Natural killer cell (primary cell): ENCODE data around the gene MOCOS. TPM values are rescaled to one million over a fixed set of nuclear protein-coding genes. Genes with fewer than 3 reads are reported as not detected.

Experiments
- ATAC-seq, 3 donors: fragments of 150-1000 bp in 2 of 3; fragments of 200-7000 bp in 1 of 3; cut with Tn5 transposase; 1 replicate in 1 of 3; 2 replicates in 2 of 3; pipeline ENCODE4 v1.10.0; 2021; ENCODE audit warnings: mild to moderate bottlenecking in 2 of 3, moderate library complexity in 2 of 3
- DNase-seq, 2 donors: peaks; one replicate each; pipeline versions ENCODE4 v3.0.0 to v3.0.0-alpha.2; 2013 to 2021; ENCODE audit warnings: mixed read lengths in 1 of 2
- H3K27ac ChIP-seq: one replicate; pipeline ENCODE4 v1.5.1; 2013; ENCODE audit warnings: mild to moderate bottlenecking, low read length
- H3K27me3 ChIP-seq: one replicate; pipeline ENCODE4 v1.6.1; 2013; ENCODE audit warnings: low read length; ENCODE audit not compliant: control insufficient read depth, insufficient read depth
- H3K36me3 ChIP-seq: one replicate; pipeline ENCODE4 v1.6.1; 2013; ENCODE audit warnings: low read length; ENCODE audit not compliant: control insufficient read depth, insufficient read depth
- H3K4me1 ChIP-seq: one replicate; pipeline ENCODE4 v1.6.1; 2013; ENCODE audit warnings: low read length; ENCODE audit not compliant: control insufficient read depth, insufficient read depth
- H3K4me3 ChIP-seq: one replicate; pipeline ENCODE4 v1.5.1; 2013; ENCODE audit warnings: low read length
- H3K9me3 ChIP-seq: one replicate; pipeline ENCODE4 v1.6.1; 2013; ENCODE audit warnings: low read length; ENCODE audit not compliant: control insufficient read depth, insufficient read depth
- H3K27ac Mint-ChIP-seq, 2 donors: one replicate each; pipeline ENCODE4 v1.8.0; 2022; ENCODE audit warnings: mild to moderate bottlenecking in 2 of 2, mixed read lengths in 2 of 2, moderate library complexity in 1 of 2
- H3K27me3 Mint-ChIP-seq, 2 donors: one replicate each; pipeline ENCODE4 v1.8.0; 2022; ENCODE audit warnings: low read depth in 2 of 2, mixed read lengths in 2 of 2
- H3K36me3 Mint-ChIP-seq: one replicate; pipeline ENCODE4 v1.8.0; 2022; ENCODE audit warnings: mixed read lengths
- H3K4me1 Mint-ChIP-seq, 2 donors: one replicate each; pipeline ENCODE4 v1.8.0; 2022; ENCODE audit warnings: mixed read lengths in 2 of 2
- H3K4me3 Mint-ChIP-seq: one replicate; pipeline ENCODE4 v1.8.0; 2022; ENCODE audit warnings: mild to moderate bottlenecking, moderate library complexity, mixed read lengths
- H3K9me3 Mint-ChIP-seq, 2 donors: one replicate each; pipeline ENCODE4 v1.8.0; 2022; ENCODE audit warnings: mixed read lengths in 2 of 2
- CTCF ChIP-seq: fragments of 200-600 bp; IDR thresholded peaks from one replicate; pipeline ENCODE4 v1.8.0; 2022; ENCODE audit warnings: antibody characterized with exemption
- WGBS: methylation state at CpG from one replicate; pipeline ENCODE4 v1.1.7; 2013; ENCODE audit warnings: missing lambda C conversion rate; ENCODE audit not compliant: insufficient coverage; 5-methylcytosine and 5-hydroxymethylcytosine counted together
- intact Hi-C: fragments of 100-400 bp; cut with micrococcal nuclease; formaldehyde crosslinking; loops from one replicate; pipeline ENCODE4 v1.14.2; 2022
- total RNA-seq, 4 donors: library from RNA; stranded (reverse); fragments of 120-200 nt in 1 of 4; gene quantifications; one replicate each; pipeline versions ENCODE4 v1.2.3 to v1.2.4, GENCODE V29; 2013 to 2022

Gene MOCOS
- total RNA-seq, 3 donors from 2014 or later (not counting 1 experiment from before 2014, with no cell fraction given), result 0.10 to 0.24 (median 0.16) TPM

GRCh38 chr18:36299015-36299414 is 111.7 kb downstream of the MOCOS start:
- peak overlapping the region; percentile 48 for H3K4me3 Mint-ChIP-seq
- intact Hi-C loops, result no loop called here
- H3K27me3 ChIP-seq, result peaks cover 35% of the 10 kb centered on the region
- H3K36me3 Mint-ChIP-seq, result no peaks in the 10 kb centered on the region
- WGBS, result 81% methylated on average over 5 of the region's 6 CpGs
- ATAC-seq (no peak), DNase-seq (no peak)
- no peaks in the 10 kb centered on the region for H3K4me1 Mint-ChIP-seq
- H3K27me3 Mint-ChIP-seq, result peaks cover 19 to 46% of the 10 kb centered on the region in 2 donors
- H3K4me1 ChIP-seq, result peaks cover 9% of the 10 kb centered on the region
- no peak overlapping the region for H3K4me3 ChIP-seq
- H3K9me3 Mint-ChIP-seq, result no peaks in the 10 kb centered on the region
- no peak for TF ChIP-seq CTCF
- H3K36me3 ChIP-seq, result no peaks in the 10 kb centered on the region
- H3K27ac Mint-ChIP-seq, result no peak overlapping the region
- H3K9me3 ChIP-seq, result no peaks in the 10 kb centered on the region
- H3K27ac ChIP-seq, result no peak overlapping the region

GRCh38 chr18:36300211-36300610 is 112.9 kb downstream of the MOCOS start:
- peaks cover 9% of the 10 kb centered on the region for H3K4me1 ChIP-seq
- H3K4me3 ChIP-seq, result no peak overlapping the region
- Mint-ChIP-seq H3K4me1 (no peaks in the 10 kb centered on the region), H3K9me3 (no peaks in the 10 kb centered on the region), H3K27ac (no peak overlapping the region), H3K27me3 (peaks cover 24 to 55% of the 10 kb centered on the region in 2 donors), H3K36me3 (no peaks in the 10 kb centered on the region), H3K4me3 (no peak overlapping the region)
- TF ChIP-seq CTCF, result no peak
- intact Hi-C loops, result no loop called here
- peaks cover 28% of the 10 kb centered on the region for H3K27me3 ChIP-seq
- WGBS, result 83% methylated on average over 6 of the region's 6 CpGs
- H3K27ac ChIP-seq, result no peak overlapping the region
- H3K9me3 ChIP-seq, result no peaks in the 10 kb centered on the region
- ATAC-seq (no peak), DNase-seq (no peak)
- H3K36me3 ChIP-seq, result no peaks in the 10 kb centered on the region

GRCh38 chr18:36301884-36302283 is 114.6 kb downstream of the MOCOS start:
- intact Hi-C loops, result no loop called here
- Histone ChIP-seq H3K9me3 (no peaks in the 10 kb centered on the region), H3K4me1 (peaks cover 5% of the 10 kb centered on the region), H3K4me3 (no peak overlapping the region), H3K27me3 (peaks cover 22% of the 10 kb centered on the region), H3K27ac (no peak overlapping the region), H3K36me3 (no peaks in the 10 kb centered on the region)
- no peak for TF ChIP-seq CTCF
- H3K27ac Mint-ChIP-seq, result no peak overlapping the region
- H3K36me3 Mint-ChIP-seq, result no peaks in the 10 kb centered on the region
- H3K4me3 Mint-ChIP-seq, result no peak overlapping the region
- DNase-seq, result no peak
- H3K9me3 Mint-ChIP-seq, result no peaks in the 10 kb centered on the region
- WGBS, result 77% methylated on average over 5 of the region's 5 CpGs
- H3K27me3 Mint-ChIP-seq, result peaks cover 33 to 66% of the 10 kb centered on the region in 2 donors
- ATAC-seq, result no peak
- no peaks in the 10 kb centered on the region for H3K4me1 Mint-ChIP-seq

- intact Hi-C loops, result no loop called here
- H3K27ac Mint-ChIP-seq, result no peak overlapping the region
- TF ChIP-seq CTCF, result no peak
- WGBS, result 92% methylated on average over 2 of the region's 2 CpGs
- Histone ChIP-seq H3K4me3 (no peak overlapping the region), H3K27ac (no peak overlapping the region), H3K27me3 (peaks cover 22% of the 10 kb centered on the region), H3K9me3 (no peaks in the 10 kb centered on the region), H3K4me1 (peaks cover 1% of the 10 kb centered on the region), H3K36me3 (no peaks in the 10 kb centered on the region)
- DNase-seq (no peak), ATAC-seq (no peak)
- H3K9me3 Mint-ChIP-seq, result no peaks in the 10 kb centered on the region
- peaks cover 33 to 66% of the 10 kb centered on the region in 2 donors for H3K27me3 Mint-ChIP-seq
- no peak overlapping the region for H3K4me3 Mint-ChIP-seq
- no peaks in the 10 kb centered on the region for H3K4me1 Mint-ChIP-seq
- H3K36me3 Mint-ChIP-seq, result no peaks in the 10 kb centered on the region
Observed at GRCh38 chr18:36302676-36303075, 115.4 kb downstream of the MOCOS start.
